ENCODE data around the gene PSTPIP1.
A peak's percentile ranks its signal among the peaks of the same experiment; 100 is the strongest.

PSTPIP1 gene

GRCh38 chr15:76986743-76987142 is 8.2 kb upstream of the PSTPIP1 start:
- Mint-ChIP-seq H3K27me3 (ENCODE audit: low read depth) (no peaks in the 10 kb centered on the region), H3K27ac (peak overlapping the region; percentile 96)

DNA sequence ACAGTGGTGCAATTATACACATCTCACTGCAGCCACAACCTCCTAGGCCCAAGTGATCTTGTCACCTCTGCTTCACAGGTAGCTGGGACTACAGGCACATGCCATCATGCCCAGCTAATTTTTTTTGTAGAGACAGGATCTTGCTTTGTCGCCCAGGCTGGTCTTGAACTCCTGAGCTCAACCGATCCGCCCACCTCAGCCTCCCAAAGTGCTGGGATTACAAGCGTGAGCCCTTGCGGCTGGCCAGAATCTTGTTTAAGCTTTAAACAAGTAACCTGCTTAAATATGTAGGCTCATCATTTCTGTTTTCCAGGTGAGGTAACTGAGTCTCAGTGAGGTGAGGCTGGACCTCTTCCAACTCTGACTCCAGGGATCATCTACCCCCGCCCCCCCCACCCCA is 7.7 kb upstream of the PSTPIP1 start:
- Mint-ChIP-seq H3K36me3 (ENCODE audit: low read depth) (no peaks in the 10 kb centered on the region), H3K4me1 (ENCODE audit: low read depth) (peaks cover 59% of the 10 kb centered on the region), H3K9me3 (no peaks in the 10 kb centered on the region), H3K27ac (peak overlapping the region; percentile 96), H3K4me3 (peak overlapping the region; percentile 44), H3K27me3 (ENCODE audit: low read depth) (no peaks in the 10 kb centered on the region)
- no peak for DNase-seq (ENCODE audit: low spot score)

More at GRCh38 chr15:76986743-76987142, 8.2 kb upstream of the PSTPIP1 start:
- Mint-ChIP-seq H3K4me3 (peak overlapping the region; percentile 44), H3K36me3 (ENCODE audit: low read depth) (no peaks in the 10 kb centered on the region), H3K9me3 (no peaks in the 10 kb centered on the region), H3K4me1 (ENCODE audit: low read depth) (peaks cover 63% of the 10 kb centered on the region)
- DNase-seq (ENCODE audit: low spot score): no peak

DNA sequence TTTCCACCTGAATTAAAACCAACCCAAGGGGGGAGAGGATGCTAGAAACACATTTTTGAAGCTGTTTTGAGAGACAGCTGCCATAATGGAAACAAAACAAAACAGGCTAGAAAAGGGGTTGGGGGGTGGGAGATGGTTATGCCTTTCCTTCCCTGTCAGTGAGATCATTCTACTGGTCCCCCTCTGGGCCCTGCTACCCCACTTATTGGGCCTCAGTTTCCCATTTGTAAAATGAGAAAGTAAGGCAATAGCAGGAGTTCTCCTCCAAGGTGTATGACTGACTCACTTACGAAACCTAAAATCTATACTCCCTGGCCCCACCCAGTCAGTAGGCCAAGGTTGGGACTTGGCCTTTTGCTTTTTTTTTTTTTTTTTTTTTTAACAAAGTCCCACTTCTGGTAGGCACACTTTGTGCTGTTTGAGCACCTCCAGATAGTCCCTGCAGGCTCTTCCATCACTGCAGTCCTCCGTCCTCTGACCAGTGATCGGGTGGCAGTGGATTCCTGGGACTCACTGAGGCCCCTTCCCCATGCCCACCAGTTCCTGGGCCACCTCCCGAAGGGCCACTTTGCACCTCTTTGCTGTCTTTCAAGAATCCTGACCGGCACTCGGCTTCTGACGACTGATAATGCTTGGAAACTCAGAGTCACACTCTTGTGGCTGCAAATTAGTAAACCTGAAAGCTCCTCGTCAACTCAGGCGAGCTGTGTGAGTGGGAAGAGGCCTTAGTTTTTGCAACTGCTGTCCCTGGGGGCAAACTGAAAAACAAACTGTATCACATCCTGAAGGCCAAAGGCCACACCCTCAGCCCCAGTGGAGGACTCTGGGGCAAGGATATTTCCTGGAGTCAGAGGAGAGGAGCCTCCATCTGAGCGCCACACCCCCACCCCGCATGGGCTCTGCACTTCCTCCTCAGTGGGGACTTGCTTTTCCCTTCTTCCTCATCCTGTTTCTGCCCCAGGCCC is 6.7 kb upstream of the PSTPIP1 start:
- peak overlapping the region; percentile 64 for H3K4me3 Mint-ChIP-seq
- H3K9me3 Mint-ChIP-seq: no peaks in the 10 kb centered on the region
- H3K27me3 Mint-ChIP-seq (ENCODE audit: low read depth): no peaks in the 10 kb centered on the region
- DNase-seq (ENCODE audit: low spot score): peak; percentile 90
- H3K4me1 Mint-ChIP-seq (ENCODE audit: low read depth): peaks cover 60% of the 10 kb centered on the region
- H3K36me3 Mint-ChIP-seq (ENCODE audit: low read depth): no peaks in the 10 kb centered on the region
- H3K27ac Mint-ChIP-seq: peak overlapping the region; percentile 96

DNA sequence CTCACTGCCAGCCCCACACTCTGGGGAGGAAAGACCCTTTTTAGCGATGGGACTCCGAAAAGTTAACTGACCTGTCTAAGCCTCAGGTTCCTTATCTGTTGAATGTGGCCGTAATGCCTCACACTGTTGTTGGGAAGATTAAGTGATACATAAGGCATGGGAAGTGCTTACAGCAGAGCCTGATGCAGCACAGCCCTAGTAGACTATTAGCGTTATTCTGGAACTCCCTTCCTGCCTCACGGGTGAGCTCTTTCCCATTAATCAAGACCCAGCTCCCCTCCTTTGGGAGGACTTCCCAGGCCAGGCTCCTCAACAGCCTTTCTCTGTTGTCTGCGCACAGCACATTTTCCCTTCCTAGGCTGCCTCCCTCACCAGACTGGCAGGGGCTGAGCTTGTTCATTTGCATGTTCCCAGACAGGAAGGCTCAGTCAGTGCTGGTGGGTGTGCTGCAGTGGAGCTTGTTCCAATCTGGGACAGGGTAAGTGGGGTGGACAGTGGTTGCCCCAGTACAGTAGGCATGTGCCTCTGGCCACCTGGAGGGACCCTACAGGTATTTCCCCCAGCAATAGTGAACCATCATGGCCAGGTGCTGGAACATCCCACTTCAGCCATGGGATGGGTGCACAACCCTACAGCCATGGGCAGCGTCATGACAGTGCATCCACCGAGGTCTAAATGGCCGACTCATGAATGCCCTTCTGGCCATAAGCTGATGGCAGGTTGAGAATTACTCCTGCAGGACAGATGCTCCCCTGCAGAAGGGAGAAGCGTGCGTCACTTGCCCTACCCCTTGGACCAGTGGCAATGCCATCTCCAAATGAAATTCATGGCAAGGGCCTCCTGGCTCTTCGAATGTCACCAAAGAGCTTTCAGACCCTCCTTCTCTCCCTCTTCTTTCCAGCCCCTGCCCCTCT is 5.8 kb upstream of the PSTPIP1 start:
- Mint-ChIP-seq H3K27ac (peak overlapping the region; percentile 96), H3K4me3 (peak overlapping the region; percentile 64), H3K4me1 (ENCODE audit: low read depth) (peaks cover 61% of the 10 kb centered on the region), H3K27me3 (ENCODE audit: low read depth) (no peaks in the 10 kb centered on the region), H3K36me3 (ENCODE audit: low read depth) (no peaks in the 10 kb centered on the region), H3K9me3 (no peaks in the 10 kb centered on the region)
- no peak for DNase-seq (ENCODE audit: low spot score)

GRCh38 chr15:76991048-76991447 is 3.9 kb upstream of the PSTPIP1 start:
- H3K4me3 Mint-ChIP-seq: no peak overlapping the region

GRCh38 chr15:76991741-76992645 is 2.9 kb upstream of the PSTPIP1 start:
- Mint-ChIP-seq H3K27me3 (ENCODE audit: low read depth) (no peaks in the 10 kb centered on the region), H3K9me3 (no peaks in the 10 kb centered on the region), H3K36me3 (ENCODE audit: low read depth) (peaks cover 6% of the 10 kb centered on the region), H3K27ac (peak overlapping the region; percentile 22), H3K4me1 (ENCODE audit: low read depth) (peaks cover 60% of the 10 kb centered on the region), H3K4me3 (no peak overlapping the region)
- no peak for DNase-seq (ENCODE audit: low spot score)

More at GRCh38 chr15:76991048-76991447, 3.9 kb upstream of the PSTPIP1 start:
- no peak overlapping the region for H3K27ac Mint-ChIP-seq
- no peaks in the 10 kb centered on the region for H3K27me3 Mint-ChIP-seq (ENCODE audit: low read depth)
- no peaks in the 10 kb centered on the region for H3K9me3 Mint-ChIP-seq
- peaks cover 63% of the 10 kb centered on the region for H3K4me1 Mint-ChIP-seq (ENCODE audit: low read depth)
- peaks cover 6% of the 10 kb centered on the region for H3K36me3 Mint-ChIP-seq (ENCODE audit: low read depth)
- DNase-seq (ENCODE audit: low spot score): no peak

GRCh38 chr15:76993114-76993725 is 1.7 kb upstream of the PSTPIP1 start:
- H3K36me3 Mint-ChIP-seq (ENCODE audit: low read depth): peaks cover 17% of the 10 kb centered on the region
- peaks cover 63% of the 10 kb centered on the region for H3K4me1 Mint-ChIP-seq (ENCODE audit: low read depth)
- H3K27ac Mint-ChIP-seq: peak overlapping the region; percentile 92
- no peaks in the 10 kb centered on the region for H3K9me3 Mint-ChIP-seq
- no peaks in the 10 kb centered on the region for H3K27me3 Mint-ChIP-seq (ENCODE audit: low read depth)
- DNase-seq (ENCODE audit: low spot score): no peak
- H3K4me3 Mint-ChIP-seq: peak overlapping the region; percentile 97

GRCh38 chr15:76994001-76994400 is 925 bp upstream of the PSTPIP1 start:
- peak; percentile 70 for DNase-seq (ENCODE audit: low spot score)
- no peaks in the 10 kb centered on the region for H3K27me3 Mint-ChIP-seq (ENCODE audit: low read depth)
- H3K4me1 Mint-ChIP-seq (ENCODE audit: low read depth): peaks cover 63% of the 10 kb centered on the region
- H3K9me3 Mint-ChIP-seq: no peaks in the 10 kb centered on the region
- H3K4me3 Mint-ChIP-seq: peak overlapping the region; percentile 97
- peak overlapping the region; percentile 92 for H3K27ac Mint-ChIP-seq
- H3K36me3 Mint-ChIP-seq (ENCODE audit: low read depth): peaks cover 22% of the 10 kb centered on the region

DNA sequence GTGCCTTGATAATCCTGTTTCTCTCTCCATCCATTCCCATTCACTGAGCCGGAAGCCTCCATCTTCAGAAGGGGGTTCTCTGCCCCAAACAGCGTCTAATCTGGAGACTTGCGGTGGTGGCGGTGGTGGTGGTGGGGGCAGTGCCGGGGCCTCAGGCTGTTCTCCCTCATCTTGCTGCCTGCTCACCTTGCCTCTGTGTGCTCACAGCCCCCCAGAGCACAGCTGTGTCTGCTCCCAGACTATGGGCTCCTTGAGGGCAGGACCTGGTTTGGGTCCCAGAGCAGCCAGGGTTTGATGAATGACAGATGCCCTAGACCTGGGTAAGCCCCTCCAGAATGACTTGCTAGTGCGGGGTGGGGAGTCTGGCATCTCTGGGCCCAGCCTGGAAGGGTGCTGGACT is 430 bp upstream of the PSTPIP1 start:
- no peaks in the 10 kb centered on the region for H3K9me3 Mint-ChIP-seq
- no peaks in the 10 kb centered on the region for H3K27me3 Mint-ChIP-seq (ENCODE audit: low read depth)
- no peak for DNase-seq (ENCODE audit: low spot score)
- H3K4me3 Mint-ChIP-seq: peak overlapping the region; percentile 97
- H3K36me3 Mint-ChIP-seq (ENCODE audit: low read depth): peaks cover 24% of the 10 kb centered on the region
- peaks cover 64% of the 10 kb centered on the region for H3K4me1 Mint-ChIP-seq (ENCODE audit: low read depth)
- peak overlapping the region; percentile 92 for H3K27ac Mint-ChIP-seq

DNA sequence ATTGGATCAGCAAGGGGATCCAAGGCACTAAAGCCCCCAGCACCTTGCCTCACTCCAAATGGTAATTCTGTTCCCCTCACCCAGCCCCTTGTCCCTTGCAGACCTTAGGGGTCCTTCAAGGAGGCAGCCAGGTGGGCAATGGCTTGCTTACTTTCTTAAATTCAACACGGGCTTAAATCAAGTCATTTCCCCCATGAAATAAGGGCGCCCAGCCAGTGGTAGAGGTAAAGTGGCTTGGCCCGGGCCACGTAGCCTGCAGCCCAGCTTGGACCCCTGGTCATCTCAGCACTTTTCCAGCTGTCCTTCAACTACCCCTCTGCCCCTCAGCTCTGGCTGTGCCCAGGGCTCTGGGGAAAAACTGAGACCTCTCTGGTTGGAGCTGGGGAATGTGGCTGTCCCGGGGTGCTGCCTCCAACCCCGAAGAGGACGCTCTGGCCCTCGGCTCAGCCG is 1.2 kb downstream of the PSTPIP1 start:
- peaks cover 33% of the 10 kb centered on the region for H3K36me3 Mint-ChIP-seq (ENCODE audit: low read depth)
- peak overlapping the region; percentile 92 for H3K27ac Mint-ChIP-seq
- no peaks in the 10 kb centered on the region for H3K27me3 Mint-ChIP-seq (ENCODE audit: low read depth)
- peak overlapping the region; percentile 97 for H3K4me3 Mint-ChIP-seq
- H3K9me3 Mint-ChIP-seq: no peaks in the 10 kb centered on the region
- H3K4me1 Mint-ChIP-seq (ENCODE audit: low read depth): peaks cover 67% of the 10 kb centered on the region
- DNase-seq (ENCODE audit: low spot score): no peak

DNA sequence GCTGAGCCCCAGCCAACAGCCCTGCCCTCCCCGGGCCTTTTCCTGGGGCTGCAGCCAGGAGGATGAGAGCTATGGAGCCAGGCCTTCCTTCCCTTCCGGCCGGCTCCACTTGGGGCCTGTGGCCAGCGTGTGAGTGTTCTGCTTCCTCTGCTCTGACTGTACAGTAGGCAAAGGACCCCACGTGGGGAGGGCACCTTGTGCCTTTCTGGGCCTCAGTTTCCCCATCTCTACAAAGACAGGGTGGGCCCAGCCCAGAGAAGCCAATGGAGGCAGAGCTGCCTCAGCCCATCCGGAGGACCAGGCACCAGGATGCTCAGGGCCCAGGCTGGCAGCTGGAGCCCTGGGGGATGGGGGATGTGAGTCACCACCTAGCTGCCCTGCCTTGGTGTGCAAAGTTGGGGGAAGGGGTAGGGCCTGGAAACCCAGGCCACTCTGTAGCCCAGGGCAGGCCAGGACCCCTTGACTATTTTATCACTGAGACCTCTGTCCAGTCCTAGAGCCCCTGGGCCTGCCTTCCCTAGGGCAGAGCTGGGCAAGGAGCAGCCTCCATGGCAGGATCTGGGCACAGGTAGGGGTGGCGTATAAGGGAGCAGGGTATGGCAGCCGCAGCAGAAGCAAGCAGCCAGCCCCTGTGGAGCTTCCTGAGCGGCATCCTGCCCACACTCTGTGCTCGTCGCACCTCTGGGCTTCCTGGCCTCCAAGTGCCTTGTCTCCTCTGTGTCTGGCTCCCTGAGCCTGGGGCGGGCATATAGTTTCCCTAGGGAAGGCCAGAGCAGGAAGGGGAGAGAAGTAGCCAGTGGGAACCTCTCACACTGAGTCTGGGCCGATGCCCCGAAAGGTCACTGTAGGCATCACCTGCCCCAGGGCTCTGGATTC is 1.8 kb downstream of the PSTPIP1 start:
- peak overlapping the region; percentile 92 for H3K27ac Mint-ChIP-seq
- peak; percentile 60 for DNase-seq (ENCODE audit: low spot score)
- no peaks in the 10 kb centered on the region for H3K9me3 Mint-ChIP-seq
- H3K4me1 Mint-ChIP-seq (ENCODE audit: low read depth): peaks cover 67% of the 10 kb centered on the region
- peaks cover 38% of the 10 kb centered on the region for H3K36me3 Mint-ChIP-seq (ENCODE audit: low read depth)
- no peaks in the 10 kb centered on the region for H3K27me3 Mint-ChIP-seq (ENCODE audit: low read depth)
- H3K4me3 Mint-ChIP-seq: peak overlapping the region; percentile 97

DNA sequence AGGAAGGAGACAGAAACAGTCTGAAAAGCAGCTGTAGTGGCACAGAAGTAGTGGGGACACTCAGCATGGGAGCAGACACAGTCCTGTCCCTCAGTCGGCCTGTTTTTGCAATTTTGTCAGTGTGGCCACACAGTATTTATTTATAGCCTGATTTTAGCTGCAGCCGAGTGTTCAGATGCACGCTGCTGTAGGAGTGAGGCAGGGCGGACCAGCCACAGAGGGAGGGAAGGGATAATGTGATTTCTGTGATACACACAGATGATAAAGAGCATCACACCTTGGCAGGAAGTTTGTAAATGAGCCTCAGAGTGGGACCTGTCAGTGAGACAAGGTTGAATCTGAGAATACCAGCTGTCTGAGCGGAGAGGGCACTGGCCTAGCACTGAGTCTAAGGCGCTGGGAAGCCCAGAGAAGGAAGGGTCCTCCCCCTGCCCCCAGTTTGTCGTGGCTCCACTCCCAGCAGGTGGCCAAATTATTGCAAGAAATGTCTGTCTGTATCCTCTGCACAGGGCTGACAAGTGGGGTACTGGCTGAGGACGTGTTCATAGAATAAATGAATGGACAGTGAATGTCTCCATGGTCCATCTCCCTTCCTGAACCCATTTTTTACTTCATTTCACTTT is 3.8 kb downstream of the PSTPIP1 start:
- H3K27ac Mint-ChIP-seq: peak overlapping the region; percentile 70
- peaks cover 70% of the 10 kb centered on the region for H3K4me1 Mint-ChIP-seq (ENCODE audit: low read depth)
- no peak for DNase-seq (ENCODE audit: low spot score)
- H3K36me3 Mint-ChIP-seq (ENCODE audit: low read depth): peaks cover 48% of the 10 kb centered on the region
- H3K4me3 Mint-ChIP-seq: peak overlapping the region; percentile 97
- no peaks in the 10 kb centered on the region for H3K9me3 Mint-ChIP-seq
- H3K27me3 Mint-ChIP-seq (ENCODE audit: low read depth): no peaks in the 10 kb centered on the region

All from T-helper 2 cell treated with Interferon-gamma antibody and Interleukin-4, amounts not matched to agents 5 μg/mL and 100 μg/mL, for 36 hours (primary cell).